Measurements from ENCODE around the gene PECR. TPM values are rescaled to one million over a fixed set of nuclear protein-coding genes. Genes with fewer than 3 reads are reported as not detected.
A peak's percentile ranks its signal among the peaks of the same experiment; 100 is the strongest.

Gene PECR
- total RNA-seq = 10 to 100 TPM; 19.6 to 31.8 (median 28.8) TPM
- long read RNA-seq, donor 1, transcript PECR-201 (8 exons, 1,853 nt) = major isoform, 17 of 19 reads
- long read RNA-seq, donor 1, partial matches to known transcripts = 0 of 19 reads
- long read RNA-seq, donor 1, other reads (novel, unspliced or antisense) = 2 of 19 reads
- long read RNA-seq, donor 2, transcript PECR-201 (8 exons, 1,853 nt) = major isoform, 26 of 34 reads
- long read RNA-seq, donor 2, partial matches to known transcripts = 0 of 34 reads
- long read RNA-seq, donor 2, other reads (novel, unspliced or antisense) = 7 of 34 reads

DNA sequence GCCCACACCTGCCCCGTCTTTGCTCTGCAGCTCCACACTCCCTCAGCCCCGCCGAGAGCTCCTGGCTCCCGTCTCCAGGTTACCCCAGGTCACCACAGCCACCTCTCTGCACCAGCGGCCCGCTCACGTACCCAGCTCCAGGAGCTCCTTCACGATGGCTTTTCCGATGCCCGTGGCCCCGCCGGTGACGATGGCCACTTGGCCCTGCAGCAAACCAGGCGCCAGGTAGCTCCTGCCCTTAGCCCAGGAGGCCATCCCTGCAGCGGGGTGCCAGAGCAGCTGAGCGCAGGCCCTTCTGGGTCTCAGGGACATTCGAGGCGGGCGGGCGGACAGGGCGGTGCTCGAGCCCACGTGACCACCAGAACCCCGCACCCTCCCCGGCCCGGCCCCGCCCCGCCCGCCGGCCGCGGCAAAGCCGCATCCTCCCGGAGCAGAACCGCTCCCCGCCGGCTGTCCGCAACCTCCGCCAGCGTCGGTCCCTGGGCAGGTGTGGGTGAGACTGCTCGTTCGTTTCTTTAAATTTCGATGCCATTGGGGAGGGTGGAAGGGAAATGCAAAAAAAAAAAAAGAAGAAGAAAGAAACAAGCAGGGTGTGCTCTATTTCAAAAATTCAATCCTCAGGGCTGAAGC is at the start of gene PECR, which contains the start of gene TMEM169:
PECR (minus strand) TSS at position 323 of the 630 bp plus-strand sequence; CDS start at position 255, 68 bp downstream.
TMEM169 (plus strand) TSS at position 433 of the 630 bp plus-strand sequence. CDS start 14,045 bp downstream, outside the sequence.
- H3K36me3 ChIP-seq (ENCODE audit: low read depth) = no peaks in the 10 kb centered on the region
- no peaks in the 10 kb centered on the region for H3K9me3 ChIP-seq
- DNase-seq (peak; percentile 88 to 92 (median 91)), ATAC-seq (peak; percentile 99)
- peak within 1 kb of the TSS; percentile 31 for H3K4me3 ChIP-seq
- TF ChIP-seq CTCF (IDR thresholded peaks at IDR 0.05) = no peak
- H3K4me1 ChIP-seq (ENCODE audit: low read depth) = peaks cover 11% of the 10 kb centered on the region
- intact Hi-C loops (cut with DNase I, micrococcal nuclease) = no loop called here

DNA sequence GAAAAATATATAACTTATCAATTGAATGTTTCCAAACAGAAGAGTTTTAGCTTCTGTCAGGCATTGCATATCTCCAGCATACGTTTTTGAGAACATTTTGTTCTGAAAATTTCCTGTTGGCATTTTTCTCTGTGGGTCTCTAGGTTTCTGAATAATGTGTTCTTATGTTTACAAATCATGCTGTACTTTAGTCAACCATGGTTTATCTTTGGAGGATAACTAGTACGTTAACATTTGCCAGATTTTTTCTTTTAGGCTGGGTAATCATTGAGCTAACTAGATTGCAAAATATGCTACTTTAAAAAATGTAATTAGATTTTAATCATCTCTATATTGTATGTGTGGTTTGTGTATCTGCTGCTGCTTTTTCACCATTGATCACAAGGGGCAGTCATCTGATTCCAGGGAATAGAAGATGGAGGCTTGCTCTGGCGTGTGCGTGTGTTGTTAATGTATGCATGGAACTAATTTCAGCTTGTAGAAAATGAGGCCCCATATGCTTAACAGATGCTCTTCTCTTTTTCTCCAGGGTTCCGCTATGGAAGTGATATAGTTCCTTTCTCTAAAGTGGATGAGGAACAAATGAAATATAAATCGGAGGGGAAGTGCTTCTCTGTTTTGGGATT is 48.9 kb upstream of the PECR start:
- DNase-seq (no peak), ATAC-seq (no peak)
- H3K4me3 ChIP-seq = no peak overlapping the region
- no peaks in the 10 kb centered on the region for H3K4me1 ChIP-seq (ENCODE audit: low read depth)
- H3K9me3 ChIP-seq = no peaks in the 10 kb centered on the region
- TF ChIP-seq CTCF (IDR thresholded peaks at IDR 0.05) = no peak
- intact Hi-C loops (cut with DNase I, micrococcal nuclease) = no loop called here
- H3K36me3 ChIP-seq (ENCODE audit: low read depth) = peaks cover 29% of the 10 kb centered on the region

DNA sequence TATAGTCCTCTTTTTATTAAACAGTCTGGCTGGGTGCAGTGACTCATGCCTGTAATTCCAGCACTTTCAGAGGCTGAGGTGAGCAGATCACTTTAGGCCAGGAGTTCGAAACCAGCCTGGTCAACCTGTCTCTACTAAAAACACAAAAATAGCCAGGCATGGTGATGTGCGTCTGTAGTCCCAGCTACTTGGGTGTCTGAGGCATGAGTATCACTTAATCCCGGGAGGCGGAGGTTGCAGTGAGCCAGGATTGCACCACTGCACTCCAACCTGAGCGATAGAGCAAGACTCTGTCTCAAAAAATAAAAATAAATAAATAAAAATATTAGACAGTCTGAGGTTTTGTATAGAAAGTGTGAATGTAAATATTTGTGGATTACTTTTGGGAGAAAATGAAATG is 45.3 kb upstream of the PECR start:
- intact Hi-C loops (cut with DNase I, micrococcal nuclease) = no loop called here
- no peak for TF ChIP-seq CTCF (IDR thresholded peaks at IDR 0.05)
- H3K36me3 ChIP-seq (ENCODE audit: low read depth) = peaks cover 27% of the 10 kb centered on the region

GRCh38 chr2:216121255-216121654 is 39.6 kb upstream of the PECR start:
- intact Hi-C loops (cut with DNase I, micrococcal nuclease) = no loop called here
- TF ChIP-seq CTCF (IDR thresholded peaks at IDR 0.05) = no peak
- Histone ChIP-seq H3K4me3 (no peak overlapping the region), H3K9me3 (no peaks in the 10 kb centered on the region), H3K36me3 (ENCODE audit: low read depth) (peaks cover 18% of the 10 kb centered on the region), H3K4me1 (ENCODE audit: low read depth) (no peaks in the 10 kb centered on the region)
- ATAC-seq (no peak), DNase-seq (no peak)

More for the DNA sequence above, 45.3 kb upstream of the PECR start:
- H3K9me3 ChIP-seq = no peaks in the 10 kb centered on the region
- DNase-seq = no peak
- no peak overlapping the region for H3K4me3 ChIP-seq
- no peaks in the 10 kb centered on the region for H3K4me1 ChIP-seq (ENCODE audit: low read depth)
- no peak for ATAC-seq

DNA sequence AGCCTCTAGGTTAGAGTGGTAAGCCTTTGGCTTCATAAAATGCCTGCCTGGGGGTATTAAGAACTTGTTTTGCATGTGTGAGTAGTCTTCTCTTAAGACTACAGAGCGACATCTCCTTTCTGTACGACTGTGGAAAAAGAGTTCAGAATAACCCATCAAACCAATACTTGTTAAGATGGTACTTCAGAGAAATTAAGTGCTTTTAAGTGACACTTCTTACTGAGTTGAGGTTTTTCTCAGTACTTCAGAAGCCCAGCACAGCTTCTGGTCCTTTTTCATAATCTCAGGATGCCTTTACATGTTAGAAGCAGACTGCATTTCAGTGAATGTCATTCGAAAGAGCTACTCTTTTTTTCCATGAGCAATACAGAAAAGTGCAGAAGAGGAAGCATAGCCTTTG is 38.4 kb upstream of the PECR start:
- H3K9me3 ChIP-seq = no peaks in the 10 kb centered on the region
- no peak for TF ChIP-seq CTCF (IDR thresholded peaks at IDR 0.05)
- no peak for DNase-seq
- intact Hi-C loops (cut with DNase I, micrococcal nuclease) = no loop called here
- peaks cover 5% of the 10 kb centered on the region for H3K4me1 ChIP-seq (ENCODE audit: low read depth)
- H3K4me3 ChIP-seq = no peak overlapping the region
- H3K36me3 ChIP-seq (ENCODE audit: low read depth) = peaks cover 10% of the 10 kb centered on the region
- ATAC-seq = no peak

Measured in mucosa of descending colon (tissue), 3 donors.